A549 (cell line): ENCODE results near the gene IL6R. TPM values are rescaled to one million over a fixed set of nuclear protein-coding genes. Genes with fewer than 3 reads are reported as not detected.
A peak's percentile ranks its signal among the peaks of the same experiment; 100 is the strongest.
"Not testable (repeated sequence)": the region's sequence is repeated elsewhere in the genome, so short reads cannot be mapped to it uniquely, and the experiment has no call there.

Experiments
- ATAC-seq, 2 experiments: fragments of 200-7000 bp in 1 of 2; fragments of >200 bp in 1 of 2; cut with Nextera tagmentation in 1 of 2; cut with Tn5 transposase in 1 of 2; 3 replicates each; pipeline versions ENCODE4 v1.8.0 to v1.9.1; 2018 to 2020; ENCODE audit warnings: mild to moderate bottlenecking in 1 of 2, moderate library complexity in 1 of 2
- CTCF ChIA-PET: fragments of 300-600 bp; sonication (Branson Sonifier 250); formaldehyde crosslinking; extraction: SDS; loops from one replicate; lab custom pipeline; 2021; ENCODE audit warnings: antibody characterized with exemption, inconsistent platforms; lab: Yijun Ruan, JAX
- POLR2A ChIA-PET: fragments of 350-600 bp; formaldehyde crosslinking; extraction: SDS; loops from one replicate; lab custom pipeline; 2021; ENCODE audit warnings: antibody characterized with exemption, inconsistent platforms; lab: Yijun Ruan, JAX
- DNase-seq, 2 experiments: peaks; one replicate each; pipeline versions ENCODE4 v3.0.0 to v3.0.0-alpha.2; 2011 to 2016; ENCODE audit warnings: low read depth in 1 of 2, low spot score in 1 of 2
- FAIRE-seq: peaks from 2 replicates; lab custom pipeline; 2011; peaks lifted over from hg19 to GRCh38; lab: Jason Lieb, UNC
- H3K27ac ChIP-seq, 2 experiments: fragments of >200 bp; sonication (Bioruptor Twin); formaldehyde crosslinking; 3 replicates each; pipeline ENCODE4 v1.5.1; 2016 to 2017
- H3K4me1 ChIP-seq: fragments of >200 bp; sonication (Bioruptor Twin); formaldehyde crosslinking; 3 replicates; pipeline ENCODE4 v1.6.1; 2016
- H3K4me2 ChIP-seq: fragments of >200 bp; sonication (Bioruptor Twin); formaldehyde crosslinking; 3 replicates; pipeline ENCODE4 v1.6.1; 2016
- H3K4me3 ChIP-seq: fragments of >200 bp; sonication (Bioruptor Twin); formaldehyde crosslinking; 3 replicates; pipeline ENCODE4 v1.5.1; 2016
- H3K9me3 ChIP-seq: fragments of >200 bp; sonication (Bioruptor Twin); formaldehyde crosslinking; 3 replicates; pipeline ENCODE4 v1.6.1; 2016
- BCL3 ChIP-seq: fragments of >200 bp; sonication (Bioruptor Twin); formaldehyde crosslinking; IDR thresholded peaks from 3 replicates; pipeline ENCODE4 v1.6.1; 2016
- CBX2 ChIP-seq: fragments of 200-600 bp; sonication (generic); IDR thresholded peaks from 2 replicates; pipeline ENCODE4 v1.6.1; 2016; ENCODE audit warnings: low read depth, mild to moderate bottlenecking, borderline replicate concordance
- CEBPB ChIP-seq, 2 experiments: fragments of >200 bp in 1 of 2; sonication (Bioruptor Twin) in 1 of 2; formaldehyde crosslinking in 1 of 2; IDR thresholded peaks; 2 replicates each; pipeline ENCODE4 v1.6.1; 2012 to 2016
- EP300 ChIP-seq, 2 experiments: fragments of >200 bp; sonication (Bioruptor Twin); formaldehyde crosslinking; IDR thresholded peaks; 2 replicates in 1 of 2; 3 replicates in 1 of 2; pipeline ENCODE4 v1.6.1; 2016 to 2017
- ESRRA ChIP-seq: fragments of 150-350 bp; IDR thresholded peaks from 2 replicates; pipeline ENCODE4 v1.6.1; 2014; ENCODE audit warnings: mild to moderate bottlenecking, low read length, borderline replicate concordance
- FOSB ChIP-seq: fragments of 250-450 bp; sonication (Bioruptor Pico); IDR thresholded peaks from 2 replicates; pipeline ENCODE4 v1.5.0; 2020; ENCODE audit warnings: mild to moderate bottlenecking, moderate library complexity
- HOXA7 ChIP-seq: fragments of 250-450 bp; sonication (Bioruptor Pico); IDR thresholded peaks from 2 replicates; pipeline ENCODE4 v1.5.0; 2020; ENCODE audit warnings: mild to moderate bottlenecking, moderate library complexity
- JUN ChIP-seq, 2 experiments: fragments of >200 bp; sonication (Bioruptor Twin); formaldehyde crosslinking; IDR thresholded peaks; 2 replicates in 1 of 2; 3 replicates in 1 of 2; pipeline ENCODE4 v1.6.1; 2016 to 2017
- KDM1A ChIP-seq: fragments of 200-600 bp; sonication (generic); IDR thresholded peaks from 2 replicates; pipeline ENCODE4 v1.6.1; 2016; ENCODE audit warnings: low read depth, mild to moderate bottlenecking
- KDM5A ChIP-seq: fragments of 200-600 bp; sonication (generic); IDR thresholded peaks from 2 replicates; pipeline ENCODE4 v1.6.1; 2016; ENCODE audit warnings: antibody characterized with exemption, mild to moderate bottlenecking
- MAFK ChIP-seq: fragments of 450-650 bp; IDR thresholded peaks from 2 replicates; pipeline ENCODE4 v1.6.1; 2014; ENCODE audit not compliant: partially characterized antibody
- NR3C1 ChIP-seq: fragments of >200 bp; sonication (Bioruptor Twin); formaldehyde crosslinking; IDR thresholded peaks from 3 replicates; pipeline ENCODE4 v1.6.1; 2017
- POLR2AphosphoS2 ChIP-seq: conservative IDR thresholded peaks from 2 replicates; pipeline ENCODE4 v1.6.1; 2012; ENCODE audit warnings: low read length, improper control_type of control experiment, inconsistent platforms
- RCOR1 ChIP-seq: fragments of 150-350 bp; IDR thresholded peaks from 2 replicates; pipeline ENCODE4 v1.6.1; 2014; ENCODE audit warnings: antibody characterized with exemption, low read length, low read depth
- RNF2 ChIP-seq: fragments of 200-600 bp; sonication (generic); IDR thresholded peaks from 2 replicates; pipeline ENCODE4 v1.6.1; 2016; ENCODE audit warnings: low read depth, mild to moderate bottlenecking, antibody characterized with exemption, moderate library complexity, borderline replicate concordance
- TFCP2L1 ChIP-seq: fragments of 250-450 bp; sonication (Bioruptor Pico); IDR thresholded peaks from 2 replicates; pipeline ENCODE4 v1.5.0; 2021; ENCODE audit warnings: mild to moderate bottlenecking
- TP53 ChIP-seq: fragments of 250-450 bp; sonication (Bioruptor Pico); IDR thresholded peaks from 2 replicates; pipeline ENCODE4 v1.5.0; 2021; ENCODE audit warnings: mild to moderate bottlenecking, moderate library complexity
- ZNF302 ChIP-seq: fragments of 250-450 bp; sonication (Bioruptor Pico); IDR thresholded peaks from 2 replicates; pipeline ENCODE4 v1.9.0; 2021; ENCODE audit warnings: inconsistent platforms, mild to moderate bottlenecking, moderate library complexity
- WGBS: methylation state at CpG from one replicate; pipeline ENCODE4 v1.1.6; 2017; ENCODE audit errors: missing lambda C conversion rate; 5-methylcytosine and 5-hydroxymethylcytosine counted together
- polyA plus RNA-seq, 4 experiments: library from polyadenylated mRNA; depleted of rRNA in 3 of 4; stranded (reverse); fragments of >200 nt; fragmentation: RNase III in 1 of 4; extraction: RNeasy Plus Mini Kit Qiagen cat#74134 plus additional on column Dnase treatment in 1 of 4; gene quantifications; 2 replicates in 3 of 4; 3 replicates in 1 of 4; pipeline ENCODE4 v1.2.3, GENCODE V29; 2011 to 2017
- TF ChIP-seq, protein P1 (sequence below): IDR thresholded peaks from 2 replicates; pipeline ENCODE4 v1.6.1; 2012

The IL6R gene
- polyA plus RNA-seq, 2 of the 4 experiments (the other 2 are of a cell fraction) = 2.2 to 2.7 TPM

DNA sequence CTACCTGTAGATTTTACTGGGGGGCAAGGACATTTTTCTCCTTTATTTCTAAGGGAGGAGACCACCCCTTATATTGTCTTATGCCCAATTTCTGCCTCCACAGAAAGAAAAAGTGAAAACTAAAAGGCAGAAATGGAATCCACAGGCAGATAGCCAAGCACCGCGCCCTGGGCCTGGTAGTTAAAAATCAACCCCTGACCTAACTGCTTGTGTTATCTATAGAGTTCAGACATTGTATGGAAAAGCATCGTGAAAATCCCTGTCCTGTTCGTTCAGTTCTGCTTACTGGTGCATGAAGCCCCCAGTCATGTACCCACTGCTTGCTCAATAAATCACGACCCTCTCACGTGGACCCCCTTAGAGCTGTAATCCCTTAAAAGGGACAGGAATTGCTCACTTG is 33.7 kb upstream of the IL6R start:
- POLR2A ChIA-PET = no interaction called here
- FAIRE-seq (no peak), ATAC-seq (peak in 1 of 2 experiments; percentile 43; a peak in 3 of 6 replicates), DNase-seq (no peak)
- H3K9me3 ChIP-seq = no peaks in the 10 kb centered on the region
- H3K4me3 ChIP-seq = no peak overlapping the region
- peaks cover 17% of the 10 kb centered on the region for H3K4me1 ChIP-seq
- WGBS = 25% methylated on average over 6 of the region's 6 CpGs
- CTCF ChIA-PET = interaction anchor here (0.8 to 1.1 kb wide), 4 partner anchors 10 to 47 kb away, joined by 3 to 5 read pairs (median 3); no protein-coding TSS in a partner anchor
- peak overlapping the region; percentile 54 for H3K4me2 ChIP-seq
- H3K27ac ChIP-seq = peak overlapping the region; percentile 53 to 79
- TF ChIP-seq ZNF302 (CRISPR knock-in tag) (no peak), HOXA7 (no peak), TFCP2L1 (CRISPR knock-in tag) (no peak), TP53 (CRISPR knock-in tag) (no peak), RNF2 (no peak), EP300 (IDR thresholded peaks at IDR 0.05) (no peak), KDM5A (no peak), CEBPB (IDR thresholded peaks at IDR 0.05) (no peak), JUN (IDR thresholded peaks at IDR 0.05) (no peak), KDM1A (no peak), RCOR1 (no peak), CBX2 (no peak), POLR2AphosphoS2 (no peak)
- TF ChIP-seq, protein P1, sequence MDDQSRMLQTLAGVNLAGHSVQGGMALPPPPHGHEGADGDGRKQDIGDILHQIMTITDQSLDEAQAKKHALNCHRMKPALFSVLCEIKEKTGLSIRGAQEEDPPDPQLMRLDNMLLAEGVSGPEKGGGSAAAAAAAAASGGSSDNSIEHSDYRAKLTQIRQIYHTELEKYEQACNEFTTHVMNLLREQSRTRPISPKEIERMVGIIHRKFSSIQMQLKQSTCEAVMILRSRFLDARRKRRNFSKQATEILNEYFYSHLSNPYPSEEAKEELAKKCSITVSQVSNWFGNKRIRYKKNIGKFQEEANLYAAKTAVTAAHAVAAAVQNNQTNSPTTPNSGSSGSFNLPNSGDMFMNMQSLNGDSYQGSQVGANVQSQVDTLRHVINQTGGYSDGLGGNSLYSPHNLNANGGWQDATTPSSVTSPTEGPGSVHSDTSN = no peak

DNA sequence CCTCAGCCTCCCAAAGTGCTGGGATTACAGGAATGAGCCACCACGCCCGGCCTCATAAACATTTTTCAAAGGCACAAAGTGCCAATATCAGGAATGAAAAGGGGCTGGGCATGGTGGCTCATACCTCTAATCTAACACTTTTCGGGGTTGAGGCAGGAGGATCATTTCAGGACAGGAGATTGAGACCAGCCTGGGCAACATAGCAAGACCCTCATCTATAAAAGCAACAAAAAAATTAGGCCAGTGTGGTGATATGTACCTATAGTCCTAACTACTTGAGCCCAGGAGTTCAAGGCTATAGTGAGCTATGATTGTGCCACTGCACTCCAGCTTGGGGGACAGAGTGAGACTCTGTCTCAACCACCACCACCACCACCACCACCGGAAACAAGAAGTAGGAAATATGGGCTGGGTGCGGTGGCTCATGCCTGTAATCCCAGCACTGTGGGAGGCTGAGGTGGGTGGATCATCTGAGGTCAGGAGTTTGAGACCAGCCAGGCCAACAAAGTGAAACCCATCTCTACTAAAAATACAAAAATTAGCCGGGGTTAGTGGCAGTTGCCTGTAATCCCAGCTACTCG is 31.3 kb upstream of the IL6R start:
- peaks cover 17% of the 10 kb centered on the region for H3K4me1 ChIP-seq
- DNase-seq, H3K9me3 ChIP-seq, ATAC-seq, H3K4me3 ChIP-seq, H3K27ac ChIP-seq, POLR2A ChIA-PET, H3K4me2 ChIP-seq, FAIRE-seq: not testable (repeated sequence)
- CTCF ChIA-PET = interaction anchor here (1.4 kb wide), 1 partner anchor 62 kb away, joined by 3 read pairs; no protein-coding TSS in a partner anchor
- WGBS = 83% methylated on average over 7 of the region's 7 CpGs

DNA sequence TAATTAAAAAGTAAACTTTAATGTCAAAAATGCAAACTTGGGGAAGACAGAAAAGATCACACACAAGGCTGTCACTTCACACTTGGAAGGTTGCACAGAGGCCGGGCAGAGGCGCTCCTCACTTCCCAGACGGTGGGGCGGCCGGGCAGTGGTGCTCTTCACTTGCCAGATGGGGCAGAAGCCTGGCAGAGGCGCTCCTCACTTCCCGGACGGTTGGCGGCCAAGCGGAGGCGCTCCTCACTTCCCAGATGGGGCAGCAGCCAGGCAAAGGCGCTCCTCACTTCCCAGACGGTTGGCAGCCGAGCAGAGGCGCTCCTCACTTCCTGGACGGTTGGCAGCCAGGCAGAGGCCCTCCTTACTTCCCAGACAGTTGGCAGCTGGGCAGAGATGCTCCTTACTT is 25.8 kb upstream of the IL6R start:
- CTCF ChIA-PET = no interaction called here
- Histone ChIP-seq H3K4me3 (no peak overlapping the region), H3K4me1 (peaks cover 5% of the 10 kb centered on the region; the same call in 1 of the 3 replicates), H3K4me2 (no peak overlapping the region), H3K9me3 (no peaks in the 10 kb centered on the region), H3K27ac (no peak overlapping the region)
- no peak for TF ChIP-seq RCOR1
- 73% methylated on average over 13 of the region's 16 CpGs for WGBS
- FAIRE-seq (no peak), DNase-seq (no peak), ATAC-seq (no peak)
- POLR2A ChIA-PET = no interaction called here

DNA sequence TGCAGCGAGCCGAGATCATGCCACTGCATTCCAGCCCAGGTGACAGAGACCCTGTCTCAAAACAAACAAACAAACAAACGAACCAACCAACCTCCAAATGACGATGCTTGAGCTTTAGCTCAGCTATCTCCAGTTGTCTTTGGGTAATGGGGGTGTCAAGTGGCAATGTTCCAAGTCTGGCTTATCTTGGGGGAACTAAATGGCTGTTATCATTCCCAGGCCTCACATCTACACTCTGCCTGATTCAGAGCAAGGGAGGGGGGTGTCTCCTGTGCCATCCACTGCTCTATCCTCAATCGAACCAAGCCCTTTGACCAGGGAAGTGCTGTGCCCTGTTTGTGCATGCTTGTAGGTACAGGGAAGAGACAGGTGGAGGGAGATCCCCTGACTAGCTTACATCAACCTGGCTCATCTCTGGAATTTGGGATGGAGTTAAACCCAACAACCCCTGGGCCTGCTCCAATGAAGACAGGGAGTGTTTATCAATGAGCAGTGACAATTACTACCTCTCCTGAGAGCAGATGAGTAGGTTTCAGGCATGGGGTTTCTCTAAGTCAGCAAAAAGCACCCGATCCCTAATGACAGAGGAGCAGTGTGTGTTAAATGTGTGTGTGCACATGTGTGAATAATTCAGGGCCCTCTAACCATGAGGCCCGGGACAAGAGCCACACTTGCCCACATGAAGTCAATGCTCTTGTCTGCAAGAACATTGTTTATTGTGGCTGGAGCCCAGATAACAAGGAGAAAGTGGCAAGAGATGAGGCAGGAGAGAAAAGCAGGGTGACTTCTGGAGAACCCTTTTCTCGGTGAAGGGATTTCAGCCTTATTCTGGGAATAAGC is 20.3 kb upstream of the IL6R start:
- TF ChIP-seq MAFK (peak; percentile 68), BCL3 (no peak), POLR2AphosphoS2 (no peak), ESRRA (no peak), NR3C1 (no peak), FOSB (no peak)
- TF ChIP-seq, all 56 proteins: peak for 1
- ATAC-seq (no peak), FAIRE-seq (no peak), DNase-seq (no peak)
- WGBS = 77% methylated on average over 8 of the region's 8 CpGs
- Histone ChIP-seq H3K4me2 (no peak overlapping the region), H3K4me3 (no peak overlapping the region), H3K27ac (no peak overlapping the region), H3K9me3 (no peaks in the 10 kb centered on the region), H3K4me1 (peaks cover 12% of the 10 kb centered on the region; the same call in 1 of the 3 replicates)
- CTCF ChIA-PET = interaction anchor here (0.7 to 0.8 kb wide), 2 partner anchors 50 to 184 kb away, joined by 3 to 4 read pairs; no protein-coding TSS in a partner anchor
- POLR2A ChIA-PET = no interaction called here
